Measurements from ENCODE around the gene C11orf98. TPM values are rescaled to one million over a fixed set of nuclear protein-coding genes. Genes with fewer than 3 reads are reported as not detected.

The C11orf98 gene
- total RNA-seq, 1 donor from 2014 or later = 107 TPM

- peaks cover 63% of the 10 kb centered on the region for H3K4me1 Mint-ChIP-seq
- peak overlapping the region; percentile 100 for H3K4me3 Mint-ChIP-seq
- no peaks in the 10 kb centered on the region for H3K9me3 Mint-ChIP-seq
- intact Hi-C loops (cut with micrococcal nuclease) = loop anchor here (5.0 kb wide), 1 partner anchor 169 kb away; no protein-coding TSS in a partner anchor
- CTCF ChIA-PET = interaction anchor here (2.2 kb wide), 1 partner anchor 22 kb away, joined by 7 read pairs; no protein-coding TSS in a partner anchor
- POLR2A ChIA-PET = interaction anchor here (0.6 to 12.8 kb wide), 9 partner anchors 6 to 167 kb away, joined by 3 to 400 read pairs (median 18); partner anchors contain the start of genes B3GAT3, C11orf98, CSKMT and INTS5
- DNase-seq (no peak), ATAC-seq (ENCODE audit: low read depth) (no peak)
- H3K36me3 Mint-ChIP-seq (ENCODE audit: low read depth) = peaks cover 54% of the 10 kb centered on the region
- H3K27ac Mint-ChIP-seq = no peak overlapping the region
- no peak for TF ChIP-seq CTCF (IDR thresholded peaks at IDR 0.05)
- H3K27me3 Mint-ChIP-seq = no peaks in the 10 kb centered on the region
Measured at GRCh38 chr11:62673196-62673525, 8.2 kb upstream of the C11orf98 start.

- Mint-ChIP-seq H3K36me3 (ENCODE audit: low read depth) (peaks cover 48% of the 10 kb centered on the region), H3K27ac (peak within 1 kb of the TSS; percentile 98), H3K4me1 (peaks cover 62% of the 10 kb centered on the region), H3K9me3 (no peaks in the 10 kb centered on the region), H3K4me3 (peak within 1 kb of the TSS; percentile 100), H3K27me3 (no peaks in the 10 kb centered on the region)
- ChIA-PET CTCF (interaction anchor here (0.7 to 1.1 kb wide), 3 partner anchors 12 to 209 kb away, joined by 3 read pairs; partner anchors contain the start of gene SLC3A2), POLR2A (interaction anchor here (0.6 to 12.8 kb wide), 42 partner anchors 9 to 704 kb away, joined by 3 to 400 read pairs (median 5); partner anchors contain the start of genes B3GAT3, BSCL2, EEF1G and FTH1)
- intact Hi-C loops (cut with micrococcal nuclease) = loop anchor here (1.0 to 5.0 kb wide), 4 partner anchors 8 to 171 kb away; partner anchors contain the start of genes INTS5, TTC9C and UBXN1
- DNase-seq = peak; percentile 61
- TF ChIP-seq CTCF (IDR thresholded peaks at IDR 0.05) = no peak
- peak; percentile 82 for ATAC-seq (ENCODE audit: low read depth)
Measured at GRCh38 chr11:62671608-62672389, 6.8 kb upstream of the C11orf98 start, which contains the start of the genes LBHD1 and UQCC3. TSS of gene LBHD1 (minus strand) at chr11:62672267. CDS start at chr11:62670031, 2,236 bp downstream. TSS of gene UQCC3 (plus strand) at chr11:62671673. CDS start at chr11:62671746, 73 bp downstream.

GRCh38 chr11:62671236-62671607 lies 6.2 kb upstream of the C11orf98 start:
- Mint-ChIP-seq H3K27me3 (no peaks in the 10 kb centered on the region), H3K9me3 (no peaks in the 10 kb centered on the region), H3K4me3 (peak overlapping the region; percentile 100), H3K27ac (peak overlapping the region; percentile 98), H3K4me1 (peaks cover 63% of the 10 kb centered on the region), H3K36me3 (ENCODE audit: low read depth) (peaks cover 48% of the 10 kb centered on the region)
- POLR2A ChIA-PET = interaction anchor here (0.6 to 12.8 kb wide), 34 partner anchors 8 to 246 kb away, joined by 3 to 400 read pairs (median 8); partner anchors contain the start of genes B3GAT3, BSCL2, EEF1G and GANAB
- intact Hi-C loops (cut with micrococcal nuclease) = loop anchor here (1.0 to 5.0 kb wide), 4 partner anchors 8 to 171 kb away; partner anchors contain the start of genes INTS5, TTC9C and UBXN1
- CTCF ChIA-PET = interaction anchor here (1.0 to 1.1 kb wide), 2 partner anchors 79 to 115 kb away, joined by 3 read pairs; no protein-coding TSS in a partner anchor
- ATAC-seq (ENCODE audit: low read depth) = peak; percentile 14
- DNase-seq = no peak
- TF ChIP-seq CTCF (IDR thresholded peaks at IDR 0.05) = no peak

GRCh38 chr11:62669420-62670161 lies 4.6 kb upstream of the C11orf98 start:
- peaks cover 69% of the 10 kb centered on the region for H3K4me1 Mint-ChIP-seq

More at GRCh38 chr11:62669420-62670161, 4.6 kb upstream of the C11orf98 start:
- H3K4me3 Mint-ChIP-seq = peak overlapping the region; percentile 100
- DNase-seq (no peak), ATAC-seq (ENCODE audit: low read depth) (no peak)
- peak overlapping the region; percentile 98 for H3K27ac Mint-ChIP-seq
- H3K27me3 Mint-ChIP-seq = no peaks in the 10 kb centered on the region
- intact Hi-C loops (cut with micrococcal nuclease) = loop anchor here (2.0 to 5.0 kb wide), 3 partner anchors 17 to 173 kb away; partner anchors contain the start of genes INTS5 and TTC9C
- ChIA-PET CTCF (interaction anchor here (1.3 kb wide), 1 partner anchor 13 kb away, joined by 3 read pairs; no protein-coding TSS in a partner anchor), POLR2A (interaction anchor here (0.7 to 12.8 kb wide), 17 partner anchors 8 to 234 kb away, joined by 3 to 400 read pairs (median 7); partner anchors contain the start of genes B3GAT3, BSCL2, GNG3 and INTS5)
- H3K9me3 Mint-ChIP-seq = no peaks in the 10 kb centered on the region
- H3K36me3 Mint-ChIP-seq (ENCODE audit: low read depth) = peaks cover 47% of the 10 kb centered on the region
- no peak for TF ChIP-seq CTCF (IDR thresholded peaks at IDR 0.05)
